Brain pericyte (primary cell): ENCODE results near the gene PDE4A.
"Not testable (repeated sequence)": the region's sequence is repeated elsewhere in the genome, so short reads cannot be mapped to it uniquely, and the experiment has no call there.

Experiments
- DNase-seq: peaks from one replicate; pipeline ENCODE4 v3.0.0-alpha.2; 2012; ENCODE audit warnings: low read depth, low spot score

Gene PDE4A

DNA sequence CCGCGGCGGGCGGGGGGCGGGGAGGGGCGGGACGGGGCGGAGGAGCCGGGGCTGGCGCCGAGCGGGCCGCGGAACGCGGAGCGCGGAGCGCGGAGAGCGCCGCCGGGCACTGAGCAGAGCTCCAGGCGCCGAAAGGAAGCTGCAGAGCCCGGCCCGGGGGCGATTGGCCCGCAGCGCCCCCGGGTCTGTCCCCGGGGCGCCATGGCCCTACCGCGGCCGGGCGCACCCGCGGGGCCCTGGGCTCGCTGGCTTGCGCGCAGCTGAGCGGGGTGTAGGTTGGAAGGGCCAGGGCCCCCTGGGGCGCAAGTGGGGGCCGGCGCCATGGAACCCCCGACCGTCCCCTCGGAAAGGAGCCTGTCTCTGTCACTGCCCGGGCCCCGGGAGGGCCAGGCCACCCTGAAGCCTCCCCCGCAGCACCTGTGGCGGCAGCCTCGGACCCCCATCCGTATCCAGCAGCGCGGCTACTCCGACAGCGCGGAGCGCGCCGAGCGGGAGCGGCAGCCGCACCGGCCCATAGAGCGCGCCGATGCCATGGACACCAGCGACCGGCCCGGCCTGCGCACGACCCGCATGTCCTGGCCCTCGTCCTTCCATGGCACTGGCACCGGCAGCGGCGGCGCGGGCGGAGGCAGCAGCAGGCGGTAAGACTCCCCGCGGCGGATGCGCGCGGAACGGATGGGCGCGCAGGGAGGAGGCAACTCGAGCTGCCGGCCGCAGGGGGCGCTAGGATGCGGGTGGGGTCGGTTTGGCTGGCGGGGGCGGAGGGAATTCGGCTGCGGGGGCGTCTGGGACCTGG, at the start of gene PDE4A:
PDE4A (plus strand) TSS at position 95 of the 796 bp plus-strand sequence; CDS start at position 322, 227 bp downstream.
- DNase-seq = no peak

DNA sequence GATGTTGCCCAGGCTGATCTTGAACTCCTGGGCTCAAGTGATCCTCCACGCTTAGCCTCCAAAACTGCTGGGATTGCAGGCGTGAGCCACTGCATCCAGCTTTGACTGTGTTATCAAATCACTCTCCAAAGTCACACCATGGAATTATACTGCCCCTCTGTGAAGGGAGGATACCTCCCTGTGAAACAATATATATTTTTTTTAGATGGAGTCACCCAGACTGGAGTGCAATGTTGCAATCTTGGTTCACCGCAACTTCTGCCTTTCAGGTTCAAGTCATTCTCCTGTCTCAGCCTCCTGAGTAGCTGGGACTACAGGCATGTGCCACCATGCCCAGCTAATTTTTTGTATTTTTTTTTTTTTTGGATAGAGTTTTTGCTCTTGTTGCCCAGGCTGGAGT, 47.6 kb upstream of the PDE4A start:
- no peak for DNase-seq

- DNase-seq = no peak
These were observed 45.4 kb upstream of the PDE4A start for GRCh38 chr19:10374931-10375330.

DNA sequence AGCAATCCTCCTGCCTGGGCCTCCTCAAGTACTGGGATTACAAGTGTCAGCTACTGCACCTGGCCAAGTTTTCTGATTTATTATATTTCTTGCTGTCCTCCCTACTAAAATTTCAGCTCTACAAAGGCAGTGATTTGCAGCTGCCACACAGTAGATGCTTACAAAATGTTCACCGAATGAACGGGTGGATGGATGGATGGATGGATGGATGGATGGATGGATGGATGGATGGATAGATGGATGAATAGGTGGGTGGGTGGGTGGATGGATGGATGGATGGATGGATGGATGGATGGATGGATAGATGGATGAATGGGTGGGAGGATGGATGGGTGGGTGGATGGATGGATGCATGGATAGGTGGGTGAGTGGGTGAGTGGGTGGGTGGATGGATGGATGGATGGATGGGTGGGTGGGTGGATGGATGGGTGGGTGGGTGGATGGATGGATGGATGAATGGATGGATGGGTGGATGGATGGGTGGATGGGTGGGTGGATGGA, 43.1 kb upstream of the PDE4A start:
- not testable (repeated sequence) for DNase-seq

- no peak for DNase-seq
These were observed 42.2 kb upstream of the PDE4A start for GRCh38 chr19:10378124-10378523.

DNA sequence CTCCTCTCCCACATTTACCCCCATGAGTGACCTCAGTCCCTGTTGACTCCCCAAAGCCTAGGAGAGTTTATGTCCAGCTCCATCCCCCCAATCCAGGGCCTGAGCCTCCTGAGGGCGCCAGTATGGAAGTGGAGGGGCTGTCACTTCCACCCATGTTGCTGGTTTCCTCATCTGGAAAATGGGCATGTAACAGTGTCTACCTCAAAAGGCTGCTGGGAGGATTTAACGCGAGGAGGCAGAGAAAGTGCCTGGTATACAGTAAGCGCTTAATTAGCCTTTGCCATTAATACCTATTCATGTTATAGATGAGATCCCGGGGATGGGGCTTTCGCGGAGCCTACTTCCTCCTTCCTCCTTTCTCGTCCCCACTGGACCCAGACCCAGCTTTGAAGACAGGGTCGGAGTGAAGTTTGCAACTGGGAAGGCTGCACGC, 40.4 kb upstream of the PDE4A start:
- no peak for DNase-seq

DNA sequence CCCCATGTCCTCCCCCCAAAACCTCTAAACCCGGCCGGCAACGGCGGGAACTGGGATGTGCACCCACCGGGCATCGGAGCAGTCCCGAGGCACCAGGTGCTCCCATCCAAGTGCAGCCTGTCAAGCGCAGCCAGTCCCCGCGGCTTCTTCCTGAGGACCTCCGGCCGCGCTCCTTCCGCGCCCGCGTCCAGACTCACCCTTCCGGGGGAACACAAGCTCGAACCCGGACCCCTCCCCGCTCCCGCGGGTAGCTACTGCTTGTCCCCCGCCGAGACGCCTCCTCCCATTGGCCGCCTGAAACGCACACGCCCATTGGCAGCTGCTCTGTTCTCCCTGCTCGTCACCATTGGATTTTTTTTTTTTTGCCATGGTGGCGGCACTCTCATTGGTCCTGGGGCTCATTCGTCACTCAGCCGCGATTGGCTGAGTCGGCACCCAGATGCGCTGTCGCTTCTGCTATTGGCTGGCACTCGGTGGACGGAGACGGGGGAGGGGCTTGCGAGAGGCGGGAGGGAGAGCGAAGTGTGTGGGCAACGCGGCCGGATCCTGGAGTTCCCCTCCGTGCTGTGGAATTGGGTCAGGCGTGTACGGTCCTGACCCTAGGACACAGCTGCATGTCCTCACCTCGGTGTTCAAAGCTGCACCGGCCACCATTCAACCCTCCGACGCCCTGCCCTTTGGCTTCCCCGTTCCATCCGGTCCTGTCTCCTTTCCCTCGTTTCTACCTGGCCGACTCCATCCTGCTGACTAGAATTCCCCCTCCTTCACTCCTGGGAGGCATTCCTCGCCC, 39.8 kb upstream of the PDE4A start, which contains the start of gene TYK2:
TYK2 (minus strand) TSS at position 260 of the 790 bp plus-strand sequence. CDS start 2,166 bp downstream, outside the sequence.
- peak; percentile 92 for DNase-seq

DNA sequence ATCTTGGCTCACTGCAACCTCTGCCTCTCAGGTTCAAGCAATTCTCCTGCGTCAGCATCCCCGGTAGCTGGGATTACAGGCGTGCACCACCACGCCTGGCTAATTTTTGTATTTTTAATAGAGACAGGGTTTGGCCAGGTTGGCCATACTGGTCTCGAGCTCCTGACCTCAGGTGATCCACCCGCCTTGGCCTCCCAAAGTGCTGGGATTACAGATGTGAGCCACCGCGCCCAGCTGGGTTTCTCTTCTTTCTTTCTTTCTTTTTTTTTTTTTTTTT, 37.2 kb upstream of the PDE4A start:
- DNase-seq = not testable (repeated sequence)

- DNase-seq = no peak
These were observed 35.8 kb upstream of the PDE4A start for GRCh38 chr19:10384580-10384979.

DNA sequence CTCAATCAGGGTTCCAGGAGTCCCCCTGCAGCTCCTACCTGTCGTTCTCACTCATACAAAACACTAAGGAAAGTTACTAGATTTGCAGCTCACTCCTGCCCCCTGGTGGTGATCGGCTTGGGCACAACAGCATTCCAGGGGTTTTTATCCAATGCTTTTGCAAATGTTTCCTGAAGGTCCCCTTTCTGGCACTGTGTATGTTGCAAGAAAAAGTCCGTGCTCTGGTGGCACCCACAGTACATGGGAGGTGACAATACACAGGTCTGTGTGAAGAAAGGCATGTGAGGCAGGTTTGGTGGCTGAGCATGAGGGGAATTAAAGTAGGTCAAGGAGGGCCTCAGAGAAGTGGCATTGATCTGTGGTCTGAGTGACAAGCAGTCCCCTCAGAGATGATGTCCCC, 31.4 kb upstream of the PDE4A start:
- DNase-seq = peak; percentile 41

DNA sequence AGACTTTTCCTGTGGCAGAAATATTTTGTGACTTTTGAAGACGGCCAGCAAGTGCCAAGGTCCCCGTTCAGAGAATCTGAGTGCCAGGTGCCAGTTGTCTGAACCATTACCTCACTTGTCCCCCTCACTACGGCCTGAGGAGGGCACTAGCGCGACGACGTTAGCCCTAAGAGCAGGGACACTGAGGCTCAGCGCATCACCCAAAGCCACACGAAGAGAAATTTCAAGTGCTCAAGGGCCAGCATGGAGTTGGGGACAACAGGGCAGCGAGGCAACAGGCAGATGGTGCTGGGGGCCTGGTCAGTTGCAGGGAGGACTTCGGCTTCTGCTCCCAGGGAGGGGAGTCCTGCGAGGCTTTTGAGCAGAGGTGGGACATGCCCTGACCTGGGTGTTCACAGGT, 30.5 kb upstream of the PDE4A start:
- DNase-seq = no peak

DNA sequence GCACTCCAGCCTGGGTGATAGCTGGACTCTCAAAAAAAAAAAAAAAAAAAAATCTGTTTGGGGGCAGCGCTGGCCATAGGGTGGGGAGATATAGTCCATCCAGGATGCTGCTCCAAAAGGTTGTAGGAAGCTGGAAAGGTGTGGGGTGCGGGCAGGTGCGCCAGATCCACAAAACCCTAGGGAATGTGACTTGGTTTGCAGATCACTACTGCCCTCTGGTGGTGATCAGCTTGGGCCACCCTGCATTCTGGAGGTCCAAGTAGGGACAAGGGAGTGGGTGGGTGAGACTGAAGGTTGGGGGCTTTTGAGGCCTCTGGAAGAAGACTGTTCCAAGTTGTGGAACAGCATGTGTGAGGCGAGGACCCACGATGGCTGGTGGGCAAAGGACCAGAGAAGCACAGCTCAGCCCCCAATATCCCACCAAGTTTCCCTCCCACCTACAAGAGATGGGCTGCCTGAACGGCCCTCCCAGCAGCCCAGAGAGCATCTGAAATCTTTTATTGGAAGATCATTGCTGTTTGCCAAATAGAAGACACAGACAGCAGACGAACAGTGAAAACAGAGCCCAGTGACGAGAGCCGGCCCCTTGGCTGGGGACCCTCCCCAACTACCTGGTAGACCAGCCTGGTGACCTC, 29.6 kb upstream of the PDE4A start:
- DNase-seq = no peak

GRCh38 chr19:10392120-10392519, 28.2 kb upstream of the PDE4A start:
- no peak for DNase-seq

GRCh38 chr19:10393137-10393536, 27.2 kb upstream of the PDE4A start:
- DNase-seq = no peak

GRCh38 chr19:10395003-10395402, 25.3 kb upstream of the PDE4A start:
- no peak for DNase-seq

DNA sequence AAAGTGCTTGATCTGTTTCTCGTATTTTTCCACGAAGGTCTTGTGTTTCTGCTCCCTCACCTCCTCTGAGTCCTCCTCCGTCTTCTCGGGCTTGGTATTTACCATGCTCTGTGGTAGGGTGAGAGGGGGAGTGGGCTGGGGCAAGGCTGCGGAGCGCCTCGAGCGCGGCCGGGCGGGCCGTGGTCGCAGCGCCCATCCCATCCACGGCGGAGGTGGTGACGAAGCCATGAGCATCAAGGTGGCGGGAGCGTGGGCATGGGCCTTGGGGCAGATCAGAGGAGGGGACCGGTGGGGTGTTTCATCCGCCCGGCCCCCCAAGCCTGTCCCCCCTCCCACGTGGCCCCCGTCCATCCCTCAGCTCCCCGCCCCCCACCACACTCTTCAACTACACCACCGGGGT, 24.9 kb upstream of the PDE4A start:
- no peak for DNase-seq

DNA sequence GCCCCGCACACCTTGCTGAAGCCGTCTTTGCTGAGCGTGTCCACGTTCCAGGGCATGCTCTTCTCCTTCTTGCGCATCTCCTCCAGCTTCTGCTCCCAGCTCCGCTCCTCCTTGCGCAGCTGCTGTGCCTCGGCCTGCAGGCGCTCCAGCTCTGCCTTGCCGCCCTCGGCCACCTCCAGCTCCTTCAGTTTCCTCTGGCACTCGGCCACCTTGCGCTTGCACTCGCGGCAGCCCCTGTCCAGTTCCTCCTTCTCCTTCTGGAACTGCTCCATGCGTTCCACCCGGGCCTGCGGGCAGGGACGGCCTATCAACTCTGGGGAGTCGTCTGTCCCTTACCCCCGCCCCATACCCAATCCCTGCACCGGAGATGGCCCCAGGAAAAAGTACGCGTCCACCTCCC, 24.4 kb upstream of the PDE4A start:
- no peak for DNase-seq

- no peak for DNase-seq
These were observed 21.5 kb upstream of the PDE4A start for GRCh38 chr19:10398819-10399218.

DNA sequence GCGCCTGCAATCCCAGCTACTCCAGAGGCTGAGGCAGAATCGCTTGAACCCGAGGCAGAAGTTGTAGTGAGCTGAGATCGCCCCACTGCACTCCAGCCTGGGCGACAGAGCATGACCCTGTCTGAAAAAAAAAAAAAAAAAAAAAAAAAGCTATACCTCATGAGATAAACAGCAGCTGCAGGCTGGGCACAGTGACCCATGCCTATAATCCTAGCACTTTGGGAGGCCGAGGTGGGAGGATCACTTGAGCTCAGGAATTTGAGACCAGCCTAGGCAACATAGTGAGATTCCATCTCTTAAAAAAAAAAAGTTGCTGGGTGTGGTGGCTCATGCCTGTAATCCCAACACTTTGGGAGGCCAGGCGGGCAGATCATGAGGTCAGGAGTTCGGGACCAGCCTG, 21.0 kb upstream of the PDE4A start:
- not testable (repeated sequence) for DNase-seq

DNA sequence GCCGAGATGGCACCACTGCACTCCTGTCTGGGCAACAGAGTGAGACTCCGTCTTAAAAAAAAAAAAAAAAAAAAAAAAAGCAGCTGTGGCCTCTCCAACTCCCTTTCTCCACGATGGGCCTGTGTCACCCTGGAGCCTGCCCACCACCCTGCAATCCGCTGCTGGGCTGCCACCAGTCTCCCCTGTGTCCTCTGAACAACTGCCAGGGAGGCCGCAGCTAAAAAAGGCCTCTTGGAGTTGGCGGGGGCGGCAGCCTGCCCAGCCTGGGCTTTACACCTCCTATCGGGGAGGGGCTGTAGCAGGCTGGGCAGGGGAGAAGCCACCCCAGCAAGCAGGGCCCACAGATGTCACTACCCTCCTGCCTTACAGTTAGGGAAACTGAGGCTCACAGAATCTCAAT, 20.5 kb upstream of the PDE4A start:
- DNase-seq = no peak

- no peak for DNase-seq
These were observed 17.8 kb upstream of the PDE4A start for GRCh38 chr19:10402441-10403038.
